LNCaP clone FGC (cell line): ENCODE data around the gene TANC1.

Source experiments
- DNase-seq: peaks from one replicate; pipeline ENCODE4 v3.0.0-alpha.2; 2011; ENCODE audit warnings: low read depth
- H3K4me3 ChIP-seq: 2 replicates; pipeline ENCODE4 v1.5.1; 2011; ENCODE audit warnings: mild to moderate bottlenecking, low read depth, low read length, control low read depth
- TF ChIP-seq, protein P1 (sequence below): IDR thresholded peaks from 2 replicates; pipeline ENCODE4 v1.5.1; 2012; ENCODE audit warnings: mild to moderate bottlenecking; ENCODE audit not compliant: control insufficient read depth, insufficient read depth; ENCODE audit errors: extremely low read depth

Gene TANC1

DNA sequence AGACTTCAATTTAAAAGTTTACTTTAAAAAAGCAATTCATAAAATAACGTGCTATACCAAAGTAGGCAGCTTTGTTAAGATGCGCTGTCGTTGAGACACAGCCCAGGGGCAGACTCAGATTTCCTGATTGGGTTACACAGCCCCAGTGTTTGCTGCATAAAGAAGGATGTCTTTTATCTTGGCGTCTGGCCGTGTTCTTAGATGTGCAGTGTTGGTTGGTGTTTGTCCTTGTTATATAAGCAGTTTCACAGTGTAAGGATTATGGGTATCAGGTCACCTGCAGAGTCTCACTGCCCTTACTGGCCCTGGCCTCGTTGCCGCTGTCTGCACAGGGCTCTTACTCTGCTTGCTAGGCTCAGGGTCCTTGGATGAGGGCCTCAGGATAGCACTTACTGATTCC is 209.5 kb downstream of the TANC1 start:
- TF ChIP-seq, protein P1, sequence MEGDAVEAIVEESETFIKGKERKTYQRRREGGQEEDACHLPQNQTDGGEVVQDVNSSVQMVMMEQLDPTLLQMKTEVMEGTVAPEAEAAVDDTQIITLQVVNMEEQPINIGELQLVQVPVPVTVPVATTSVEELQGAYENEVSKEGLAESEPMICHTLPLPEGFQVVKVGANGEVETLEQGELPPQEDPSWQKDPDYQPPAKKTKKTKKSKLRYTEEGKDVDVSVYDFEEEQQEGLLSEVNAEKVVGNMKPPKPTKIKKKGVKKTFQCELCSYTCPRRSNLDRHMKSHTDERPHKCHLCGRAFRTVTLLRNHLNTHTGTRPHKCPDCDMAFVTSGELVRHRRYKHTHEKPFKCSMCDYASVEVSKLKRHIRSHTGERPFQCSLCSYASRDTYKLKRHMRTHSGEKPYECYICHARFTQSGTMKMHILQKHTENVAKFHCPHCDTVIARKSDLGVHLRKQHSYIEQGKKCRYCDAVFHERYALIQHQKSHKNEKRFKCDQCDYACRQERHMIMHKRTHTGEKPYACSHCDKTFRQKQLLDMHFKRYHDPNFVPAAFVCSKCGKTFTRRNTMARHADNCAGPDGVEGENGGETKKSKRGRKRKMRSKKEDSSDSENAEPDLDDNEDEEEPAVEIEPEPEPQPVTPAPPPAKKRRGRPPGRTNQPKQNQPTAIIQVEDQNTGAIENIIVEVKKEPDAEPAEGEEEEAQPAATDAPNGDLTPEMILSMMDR: no peak
- no peak overlapping the region for H3K4me3 ChIP-seq
- no peak for DNase-seq

DNA sequence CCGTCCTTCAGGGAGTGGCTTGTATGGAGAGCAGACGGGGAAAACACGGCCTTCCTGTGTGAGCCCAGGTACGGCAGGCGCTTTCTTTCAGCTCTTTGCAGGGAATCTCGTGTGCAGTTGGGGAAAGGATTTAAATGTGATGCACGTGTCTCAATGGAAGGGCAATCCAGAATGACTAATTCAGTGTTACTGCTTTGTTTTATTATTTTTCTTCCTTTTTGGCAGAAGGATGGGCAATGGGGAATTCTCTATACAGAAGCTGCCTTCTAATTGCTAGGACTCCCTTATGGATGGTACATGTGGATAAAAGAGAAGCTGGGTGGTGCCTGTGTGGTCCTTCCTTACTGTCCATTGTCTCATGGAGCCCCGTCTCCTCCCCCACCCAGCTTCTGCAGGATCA is 210.7 kb downstream of the TANC1 start:
- H3K4me3 ChIP-seq: no peak overlapping the region

DNA sequence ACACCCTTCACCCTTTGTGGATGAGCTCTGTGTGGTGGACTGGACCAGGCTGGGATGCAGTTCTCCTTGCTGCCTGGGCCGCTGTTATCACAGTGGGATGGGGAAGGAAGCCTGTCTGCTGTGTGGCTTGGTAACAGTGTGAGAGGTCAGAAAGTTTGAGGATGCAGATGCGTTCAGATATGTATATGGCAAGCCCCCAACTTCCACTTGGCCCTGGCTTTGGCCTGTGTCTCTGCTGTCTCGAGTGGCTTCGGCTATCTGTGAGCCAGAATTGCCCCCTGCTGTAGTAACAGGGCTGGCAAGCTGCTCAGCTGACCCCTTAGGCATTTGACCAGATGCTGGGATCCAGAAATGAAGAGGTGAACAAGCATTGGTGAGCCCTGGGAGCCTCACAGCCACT is 211.3 kb downstream of the TANC1 start:
- DNase-seq: no peak
- no peak overlapping the region for H3K4me3 ChIP-seq
- TF ChIP-seq, protein P1: no peak

More for the DNA sequence above, 210.7 kb downstream of the TANC1 start:
- TF ChIP-seq, protein P1: no peak
- no peak for DNase-seq

DNA sequence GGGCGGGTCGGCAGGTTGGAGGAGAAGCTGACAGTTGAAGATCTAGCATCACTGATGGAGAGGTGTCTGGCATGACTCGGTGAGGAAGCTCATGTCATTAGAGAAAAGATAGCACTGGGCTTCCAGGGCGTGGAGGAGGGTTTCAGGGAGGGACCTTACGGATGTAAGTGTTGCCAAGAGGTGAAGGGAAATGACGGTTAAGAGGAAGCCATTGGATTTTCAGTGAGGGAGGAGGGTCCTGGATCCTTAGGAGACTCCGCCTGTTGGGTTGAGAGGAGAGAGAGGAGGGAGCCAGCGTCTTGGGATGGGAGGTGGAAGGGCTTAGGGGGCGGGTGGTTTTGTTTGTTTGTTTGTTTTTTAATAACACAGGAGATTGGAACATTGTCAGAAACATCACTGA is 214.9 kb downstream of the TANC1 start:
- DNase-seq: no peak
- TF ChIP-seq, protein P1: no peak
- H3K4me3 ChIP-seq: no peak overlapping the region

DNA sequence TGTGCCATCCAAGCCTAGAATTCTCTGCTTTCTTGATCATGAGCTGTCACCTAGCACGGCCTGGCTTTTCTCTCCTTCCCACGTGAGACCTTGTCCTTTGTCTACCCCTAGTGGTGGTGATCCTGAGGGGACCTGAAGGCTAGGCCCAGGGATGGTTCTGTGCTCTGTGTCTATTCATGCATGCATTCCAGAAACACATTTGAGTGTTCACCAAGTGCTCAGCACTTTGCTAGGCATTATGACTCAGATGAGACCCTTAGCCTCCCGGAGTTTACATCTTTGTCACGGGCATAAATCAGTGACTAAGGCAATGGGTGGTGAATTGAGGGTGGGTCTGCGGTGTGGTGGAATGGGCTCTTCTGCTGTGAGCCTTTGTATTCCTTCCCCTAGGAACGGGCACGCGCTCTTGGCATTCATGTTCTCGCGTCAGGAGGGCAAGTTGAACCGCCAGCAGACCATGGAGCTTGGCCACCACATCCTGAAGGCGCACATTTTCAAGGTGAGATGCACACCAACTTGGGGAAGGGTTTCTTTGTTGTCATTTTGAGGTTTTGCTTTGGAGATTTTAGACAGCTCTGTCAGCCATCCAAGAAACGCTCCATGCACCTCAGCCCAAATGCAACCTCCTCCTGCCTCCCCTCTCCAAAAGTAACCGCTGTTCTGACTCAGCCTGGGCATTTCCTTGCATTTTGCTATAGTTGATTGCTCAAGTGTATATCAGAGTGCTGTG is 217.1 kb downstream of the TANC1 start:
- H3K4me3 ChIP-seq: no peak overlapping the region
- DNase-seq: no peak
- TF ChIP-seq, protein P1: peak; percentile 44

DNA sequence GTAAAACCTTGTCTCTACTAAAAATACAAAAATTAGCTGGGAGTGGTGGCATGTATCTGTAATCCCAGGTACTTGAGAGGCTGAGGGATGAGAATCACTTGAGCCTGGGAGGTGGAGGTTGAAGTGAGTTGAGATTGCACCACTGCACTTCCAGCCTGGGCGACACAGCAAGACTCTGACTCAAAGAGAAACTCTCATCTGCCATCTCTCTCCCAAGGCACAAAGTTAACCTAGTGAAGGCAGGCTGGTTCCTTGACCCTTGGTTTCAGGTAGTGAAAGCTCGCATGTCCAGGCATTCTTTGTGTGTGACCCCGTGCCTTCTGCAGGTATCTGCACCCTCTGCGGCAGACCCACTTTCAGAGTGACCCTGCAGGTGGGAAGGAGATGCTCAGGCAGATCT is 218.0 kb downstream of the TANC1 start:
- H3K4me3 ChIP-seq: no peak overlapping the region
- DNase-seq: no peak
- TF ChIP-seq, protein P1: no peak

DNA sequence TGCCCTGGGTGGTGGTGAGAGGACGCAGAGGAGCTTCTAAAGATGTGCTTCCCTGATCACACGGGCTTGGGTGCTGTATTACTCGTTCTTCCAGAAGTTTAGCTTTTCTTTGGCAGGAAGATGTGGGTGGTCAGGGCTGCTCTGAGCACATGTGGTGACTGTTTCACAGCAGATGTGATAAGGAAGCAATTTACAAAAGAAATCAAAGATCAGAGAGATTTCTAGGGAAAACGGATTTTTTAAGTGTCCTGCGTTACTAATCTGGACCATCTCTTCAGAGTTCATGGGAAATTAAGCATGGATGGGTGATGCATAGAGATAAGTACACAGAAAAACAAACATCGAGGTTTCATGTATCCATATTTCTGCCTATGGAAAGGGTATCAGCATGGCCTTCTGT is 218.7 kb downstream of the TANC1 start:
- DNase-seq: no peak
- TF ChIP-seq, protein P1: no peak
- H3K4me3 ChIP-seq: no peak overlapping the region
